HG02798 (cell line): ENCODE measurements around the gene AHCTF1.
"Not testable (repeated sequence)": the region's sequence is repeated elsewhere in the genome, so short reads cannot be mapped to it uniquely, and the experiment has no call there.

Source experiments
- ATAC-seq: cut with Tn5 transposase; IDR thresholded peaks from one replicate; pipeline ENCODE4 v1.9.1; 2021; ENCODE audit warnings: mild to moderate bottlenecking; ENCODE audit not compliant: unreplicated experiment, poor library complexity

AHCTF1 gene

GRCh38 chr1:246850640-246851039 is 81.1 kb downstream of the AHCTF1 start:
- ATAC-seq = not testable (repeated sequence)

- no peak for ATAC-seq
Measured at GRCh38 chr1:246843876-246844275, 87.9 kb downstream of the AHCTF1 start.

GRCh38 chr1:246840761-246841160 is 91.0 kb downstream of the AHCTF1 start:
- ATAC-seq = not testable (repeated sequence)

DNA sequence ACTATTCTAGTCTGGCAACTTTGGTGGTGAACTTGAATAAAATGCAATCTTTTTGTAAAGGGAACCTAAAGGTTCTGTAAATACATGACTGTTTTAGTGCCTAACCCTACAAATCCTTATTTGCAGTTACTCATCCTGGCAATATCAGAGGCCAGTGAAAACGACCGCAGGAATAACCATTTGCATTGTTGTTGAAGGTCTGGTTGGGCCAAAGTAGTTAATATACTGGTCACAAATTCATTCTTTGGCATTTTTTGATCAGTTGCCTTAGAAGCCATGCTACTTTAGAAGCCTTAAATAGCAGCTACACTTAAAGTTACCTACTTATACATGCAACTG is 93.7 kb downstream of the AHCTF1 start:
- no peak for ATAC-seq

DNA sequence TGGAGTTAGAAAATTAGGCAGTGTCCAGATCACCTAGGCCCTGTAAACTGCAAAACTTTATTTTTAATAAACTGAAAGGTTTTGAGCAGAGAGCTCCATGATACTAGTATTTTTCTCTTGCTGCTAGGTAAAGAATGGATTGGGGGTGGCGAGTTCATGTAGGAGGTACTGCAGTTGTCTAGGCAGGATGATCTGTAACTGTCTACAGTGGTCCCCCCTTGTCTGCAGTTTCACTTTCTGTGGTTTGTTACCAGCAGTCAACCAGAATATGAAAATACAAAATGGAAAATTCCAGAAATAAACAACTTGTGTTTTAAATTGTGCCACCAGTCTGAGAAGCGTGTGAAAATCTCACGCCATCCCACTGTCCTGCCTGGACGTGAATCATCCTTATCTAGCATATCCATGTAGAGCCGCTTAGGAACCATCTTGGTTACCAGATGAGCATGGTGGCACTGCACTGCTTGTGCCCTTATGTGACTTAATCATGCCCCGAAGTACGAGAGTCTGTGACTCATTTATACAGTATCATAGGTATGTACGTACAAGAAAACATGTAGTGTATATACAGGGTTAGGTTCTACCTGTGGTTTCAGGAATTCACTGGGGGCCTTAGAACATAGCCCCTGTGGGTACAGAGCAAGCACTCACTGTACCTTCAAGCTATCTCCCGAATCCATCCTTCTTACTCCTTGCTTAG is 94.2 kb downstream of the AHCTF1 start:
- ATAC-seq = peak; percentile 61

DNA sequence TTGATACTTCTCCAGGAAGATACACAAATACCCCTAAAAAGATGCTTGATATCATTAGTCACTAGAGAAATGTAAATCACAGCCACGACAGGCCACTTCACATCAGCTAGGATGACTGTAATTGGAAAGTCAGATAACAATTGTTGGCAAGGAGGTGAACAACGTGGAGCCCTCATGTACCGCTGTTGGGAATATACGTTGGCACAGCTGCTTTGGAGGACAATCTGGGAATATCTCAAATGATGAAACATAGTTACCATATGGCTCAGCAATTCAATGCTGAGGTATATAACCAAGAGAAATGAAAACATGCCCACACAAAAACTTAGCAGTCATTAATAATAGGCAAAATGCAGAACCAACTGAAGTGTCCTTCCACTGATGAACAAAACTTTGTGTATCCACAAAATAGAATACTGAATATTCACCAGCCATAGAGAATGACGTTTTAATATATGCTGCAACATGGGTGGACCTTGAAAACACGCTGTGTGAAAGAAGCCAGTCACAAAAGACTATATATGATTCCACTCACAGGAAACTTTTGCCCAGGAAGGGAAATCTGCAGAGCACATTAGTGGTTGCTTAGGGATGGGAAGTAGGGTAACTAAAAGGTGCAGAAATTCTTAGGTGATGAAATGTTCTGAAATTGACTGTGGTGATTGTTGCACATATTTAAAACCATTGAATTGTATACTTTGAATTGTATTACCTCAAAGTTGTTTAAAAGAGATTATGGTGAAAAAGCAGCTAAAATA is 95.4 kb downstream of the AHCTF1 start:
- no peak for ATAC-seq

DNA sequence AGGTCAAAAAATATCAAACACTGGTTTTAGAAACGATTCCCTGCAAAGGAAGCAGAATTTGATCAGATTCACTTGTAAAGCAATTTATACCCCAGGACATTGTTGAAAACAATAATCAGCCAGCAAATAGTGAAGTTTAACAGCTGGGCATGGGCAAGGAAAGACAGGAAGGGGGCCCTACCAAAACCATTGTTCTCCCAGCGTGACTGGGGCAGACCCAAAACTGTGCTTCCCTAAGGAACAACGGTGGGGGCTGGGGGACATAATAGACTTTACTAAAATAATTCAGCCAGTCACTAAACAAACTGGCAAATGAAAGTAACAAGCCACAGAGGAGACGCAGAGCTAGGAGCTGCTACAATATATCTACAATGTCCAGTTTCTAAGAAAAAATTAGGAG is 100.2 kb downstream of the AHCTF1 start:
- no peak for ATAC-seq

- ATAC-seq = no peak
Measured at GRCh38 chr1:246828818-246829217, 102.9 kb downstream of the AHCTF1 start.

- ATAC-seq = no peak
Measured at GRCh38 chr1:246827396-246827795, 104.4 kb downstream of the AHCTF1 start.

- ATAC-seq = no peak
Measured at GRCh38 chr1:246825557-246826175, 106.1 kb downstream of the AHCTF1 start.

GRCh38 chr1:246824541-246824940 is 107.2 kb downstream of the AHCTF1 start:
- ATAC-seq = no peak

- ATAC-seq = not testable (repeated sequence)
Measured at GRCh38 chr1:246822154-246822553, 109.6 kb downstream of the AHCTF1 start.

- no peak for ATAC-seq
Measured at GRCh38 chr1:246820666-246821065, 111.1 kb downstream of the AHCTF1 start.

DNA sequence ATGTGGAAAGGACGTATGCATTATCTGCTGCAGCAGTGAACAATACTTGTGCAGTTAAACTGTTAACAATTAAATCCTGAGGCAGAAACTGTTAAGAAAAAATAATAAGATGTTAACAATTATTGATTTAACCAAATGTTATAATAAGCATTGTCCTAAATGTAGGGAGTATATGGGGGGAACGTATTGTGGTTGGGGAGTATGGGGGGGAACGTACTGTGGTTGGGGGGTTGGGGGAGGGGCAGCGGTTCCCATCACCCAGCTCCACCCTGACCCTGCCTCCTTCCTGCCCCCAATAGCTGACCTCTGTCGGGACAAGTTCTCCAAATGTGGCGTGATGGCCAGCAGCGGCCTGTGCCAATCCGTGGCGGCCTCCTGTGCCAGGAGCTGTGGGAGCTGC is 114.0 kb downstream of the AHCTF1 start:
- not testable (repeated sequence) for ATAC-seq

- no peak for ATAC-seq
Measured at GRCh38 chr1:246815693-246816270, 116.0 kb downstream of the AHCTF1 start.

DNA sequence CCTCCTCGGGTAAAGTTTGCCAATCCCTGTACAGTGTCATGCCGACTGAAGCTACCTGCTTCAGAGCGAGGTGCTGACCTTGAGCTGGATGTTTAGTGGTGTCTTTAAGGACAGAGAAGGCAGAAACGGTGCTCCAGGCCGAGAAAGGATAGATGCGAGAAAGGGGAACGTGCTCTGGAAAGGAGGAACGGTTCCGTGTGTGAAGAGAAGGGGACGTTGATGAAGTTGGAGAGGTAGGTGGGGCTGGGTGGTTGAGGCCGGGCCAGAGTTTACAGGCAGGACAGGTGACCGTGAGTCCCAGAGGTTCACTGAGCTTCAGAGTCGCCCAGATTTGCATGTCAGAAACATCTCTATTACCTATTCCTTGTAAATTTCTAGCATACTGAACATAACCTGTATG is 116.9 kb downstream of the AHCTF1 start:
- no peak for ATAC-seq

DNA sequence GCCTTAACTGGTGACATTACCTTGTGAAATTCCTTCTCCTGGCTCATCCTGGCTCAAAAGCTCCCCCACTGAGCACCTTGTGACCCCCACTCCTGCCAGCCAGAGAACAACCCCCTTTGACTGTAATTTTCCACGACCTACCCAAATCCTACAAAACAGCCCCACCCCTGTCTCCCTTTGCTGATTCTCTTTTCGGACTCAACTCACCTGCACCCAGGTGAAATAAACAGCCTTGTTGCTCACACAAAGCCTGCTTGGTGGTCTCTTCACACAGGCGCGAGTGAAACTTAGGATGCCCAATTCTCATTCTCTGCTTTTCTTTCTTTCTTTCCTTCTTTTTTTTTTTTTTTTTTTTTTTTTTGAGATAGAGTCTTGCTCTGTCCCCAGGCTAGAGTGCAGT is 118.4 kb downstream of the AHCTF1 start:
- ATAC-seq = not testable (repeated sequence)

- no peak for ATAC-seq
Measured at GRCh38 chr1:246811985-246812384, 119.8 kb downstream of the AHCTF1 start.

- no peak for ATAC-seq
Measured at GRCh38 chr1:246809473-246809872, 122.3 kb downstream of the AHCTF1 start.

GRCh38 chr1:246805135-246805716 is 126.5 kb downstream of the AHCTF1 start:
- ATAC-seq = no peak

DNA sequence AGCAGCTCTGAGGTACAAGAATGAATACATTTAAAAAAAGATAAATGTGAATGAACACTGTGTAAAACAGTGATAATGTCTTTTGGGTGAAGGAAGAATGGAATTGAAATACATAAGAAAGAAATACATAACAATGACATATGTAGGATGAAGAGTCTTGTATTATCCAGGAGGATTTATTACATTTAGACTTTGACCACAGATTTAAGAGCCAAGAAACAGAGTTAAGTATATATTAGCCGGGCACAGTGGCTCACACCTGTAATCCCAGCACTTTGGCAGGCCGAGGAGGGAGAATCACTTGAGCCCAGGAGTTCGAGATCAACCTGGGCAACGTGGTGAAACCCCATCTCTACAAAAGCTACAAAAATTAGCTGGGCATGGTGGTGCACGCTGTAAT is 127.9 kb downstream of the AHCTF1 start:
- no peak for ATAC-seq
